OCI-LY7 (cell line): ENCODE measurements around the gene GSTA1.
"Not testable (repeated sequence)": the region's sequence is repeated elsewhere in the genome, so short reads cannot be mapped to it uniquely, and the experiment has no call there.

Source experiments
- EZH2phosphoT487 ChIP-seq: fragments of 200-600 bp; sonication (generic); IDR thresholded peaks from 2 replicates; pipeline ENCODE4 v1.6.1; 2018; ENCODE audit warnings: low read depth, borderline replicate concordance, mild to moderate bottlenecking, mixed run types, antibody characterized with exemption, low read length, moderate library complexity, mixed read lengths
- TF ChIP-seq, protein P1 (sequence below): fragments of 200-600 bp; sonication (generic); conservative IDR thresholded peaks from 2 replicates; pipeline ENCODE4 v1.5.1; 2014; ENCODE audit warnings: mild to moderate bottlenecking, antibody characterized with exemption, low read length, moderate library complexity, mixed read lengths

DNA sequence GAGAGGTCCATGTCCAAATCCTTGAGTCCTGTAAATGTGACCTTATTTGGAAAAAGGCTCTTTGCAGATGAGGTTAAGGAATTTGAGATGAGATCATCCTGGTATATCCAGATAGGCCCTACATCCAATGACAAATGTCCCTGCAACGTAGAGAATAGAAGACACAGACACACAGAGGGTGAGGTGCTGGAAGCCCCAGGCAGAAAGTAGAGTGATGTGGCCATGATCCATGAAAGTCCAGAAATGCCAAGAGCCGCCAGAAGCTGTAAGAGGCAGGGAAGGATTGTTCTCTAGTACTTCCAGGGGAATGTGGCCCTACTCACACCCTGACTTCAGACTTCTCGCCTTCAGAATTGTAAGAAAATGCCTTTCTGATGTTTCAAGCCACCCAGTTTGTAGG is 56.3 kb downstream of the GSTA1 start:
- TF ChIP-seq, protein P1, sequence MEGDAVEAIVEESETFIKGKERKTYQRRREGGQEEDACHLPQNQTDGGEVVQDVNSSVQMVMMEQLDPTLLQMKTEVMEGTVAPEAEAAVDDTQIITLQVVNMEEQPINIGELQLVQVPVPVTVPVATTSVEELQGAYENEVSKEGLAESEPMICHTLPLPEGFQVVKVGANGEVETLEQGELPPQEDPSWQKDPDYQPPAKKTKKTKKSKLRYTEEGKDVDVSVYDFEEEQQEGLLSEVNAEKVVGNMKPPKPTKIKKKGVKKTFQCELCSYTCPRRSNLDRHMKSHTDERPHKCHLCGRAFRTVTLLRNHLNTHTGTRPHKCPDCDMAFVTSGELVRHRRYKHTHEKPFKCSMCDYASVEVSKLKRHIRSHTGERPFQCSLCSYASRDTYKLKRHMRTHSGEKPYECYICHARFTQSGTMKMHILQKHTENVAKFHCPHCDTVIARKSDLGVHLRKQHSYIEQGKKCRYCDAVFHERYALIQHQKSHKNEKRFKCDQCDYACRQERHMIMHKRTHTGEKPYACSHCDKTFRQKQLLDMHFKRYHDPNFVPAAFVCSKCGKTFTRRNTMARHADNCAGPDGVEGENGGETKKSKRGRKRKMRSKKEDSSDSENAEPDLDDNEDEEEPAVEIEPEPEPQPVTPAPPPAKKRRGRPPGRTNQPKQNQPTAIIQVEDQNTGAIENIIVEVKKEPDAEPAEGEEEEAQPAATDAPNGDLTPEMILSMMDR: not testable (repeated sequence)
- TF ChIP-seq EZH2phosphoT487: not testable (repeated sequence)
